ENCODE data around the gene NAA80.

NAA80 gene

GRCh38 chr3:50294492-50295403 is 4.5 kb downstream of the NAA80 start:
- no peak for DNase-seq (ENCODE audit: low read depth)
- no peak overlapping the region for H3K4me3 ChIP-seq (ENCODE audit: low read length)
- TF ChIP-seq CTCF (conservative IDR thresholded peaks at IDR 0.05; ENCODE audit: low read depth, low read length), result no peak

GRCh38 chr3:50294089-50294488 is 5.1 kb downstream of the NAA80 start:
- DNase-seq (ENCODE audit: low read depth), result no peak
- TF ChIP-seq CTCF (conservative IDR thresholded peaks at IDR 0.05; ENCODE audit: low read depth, low read length), result no peak
- no peak overlapping the region for H3K4me3 ChIP-seq (ENCODE audit: low read length)

- H3K4me3 ChIP-seq (ENCODE audit: low read length), result no peak overlapping the region
- TF ChIP-seq CTCF (conservative IDR thresholded peaks at IDR 0.05; ENCODE audit: low read depth, low read length), result no peak
- DNase-seq (ENCODE audit: low read depth), result no peak
Measured at GRCh38 chr3:50293079-50293801, 6.0 kb downstream of the NAA80 start.

- peak; percentile 92 for DNase-seq (ENCODE audit: low read depth)
- TF ChIP-seq CTCF (conservative IDR thresholded peaks at IDR 0.05; ENCODE audit: low read depth, low read length), result no peak
- peak within 1 kb of the TSS; percentile 82 for H3K4me3 ChIP-seq (ENCODE audit: low read length)
Measured at GRCh38 chr3:50292159-50293078, 6.8 kb downstream of the NAA80 start, which contains the start of gene IFRD2. Gene IFRD2, minus strand, starts transcription at chr3:50292429. Its CDS starts 155 bp downstream, at chr3:50292274.

GRCh38 chr3:50290161-50290641 is 9.0 kb downstream of the NAA80 start:
- no peak for TF ChIP-seq CTCF (conservative IDR thresholded peaks at IDR 0.05; ENCODE audit: low read depth, low read length)
- no peak overlapping the region for H3K4me3 ChIP-seq (ENCODE audit: low read length)
- no peak for DNase-seq (ENCODE audit: low read depth)

GRCh38 chr3:50289130-50289529 is 10.1 kb downstream of the NAA80 start:
- TF ChIP-seq CTCF (conservative IDR thresholded peaks at IDR 0.05; ENCODE audit: low read depth, low read length), result no peak
- H3K4me3 ChIP-seq (ENCODE audit: low read length), result no peak overlapping the region
- DNase-seq (ENCODE audit: low read depth), result no peak

Data from retinal pigment epithelial cell (primary cell).